Panc1 (cell line): ENCODE data around the gene OR4K17. TPM values are rescaled to one million over a fixed set of nuclear protein-coding genes. Genes with fewer than 3 reads are reported as not detected.
A peak's percentile ranks its signal among the peaks of the same experiment; 100 is the strongest.
"Not testable (repeated sequence)": the region's sequence is repeated elsewhere in the genome, so short reads cannot be mapped to it uniquely, and the experiment has no call there.

ENCODE experiments used
- ATAC-seq: fragments of 200-7000 bp; cut with Tn5 transposase; 2 replicates; pipeline ENCODE4 v1.9.1; 2020; ENCODE audit warnings: mild to moderate bottlenecking, moderate library complexity
- BruUV-seq: library from RNA; stranded (reverse); fragments of 400-500 nt; replicated peaks from 2 replicates; lab custom pipeline; 2021; lab: Mats Ljungman, UMichigan
- CTCF ChIA-PET: fragments of 300-600 bp; sonication (Branson Sonifier 250); formaldehyde crosslinking; loops from one replicate; lab custom pipeline; 2022; ENCODE audit warnings: antibody characterized with exemption; lab: Charles Lee
- POLR2A ChIA-PET: fragments of 300-600 bp; sonication (Branson Sonifier 250); formaldehyde crosslinking; loops from one replicate; lab custom pipeline; 2022; ENCODE audit warnings: antibody characterized with exemption; lab: Charles Lee
- DNase-seq: peaks from one replicate; pipeline ENCODE4 v3.0.0-alpha.2; 2010; ENCODE audit warnings: low read depth, low spot score
- H3K27ac ChIP-seq: 2 replicates; pipeline ENCODE4 v1.5.1; 2011; ENCODE audit warnings: mild to moderate bottlenecking, low read length, inconsistent platforms
- H3K27me3 ChIP-seq: fragments of 200-500 bp; sonication (Bioruptor generic); 2 replicates; pipeline ENCODE4 v1.6.0; 2014; ENCODE audit warnings: low read length, inconsistent platforms; ENCODE audit not compliant: control insufficient read depth, insufficient read depth
- H3K36me3 ChIP-seq: fragments of 200-500 bp; sonication (Bioruptor generic); 2 replicates; pipeline ENCODE4 v1.5.1; 2014; ENCODE audit warnings: inconsistent platforms, mild to moderate bottlenecking, low read length, moderate library complexity; ENCODE audit not compliant: control insufficient read depth, insufficient read depth
- H3K4me1 ChIP-seq: 2 replicates; pipeline ENCODE4 v1.5.1; 2011; ENCODE audit warnings: inconsistent platforms, mild to moderate bottlenecking, low read length, moderate library complexity; ENCODE audit not compliant: control insufficient read depth, insufficient read depth
- H3K4me3 ChIP-seq, 2 experiments: 2 replicates each; pipeline ENCODE4 v1.5.1; 2011 to 2012; ENCODE audit warnings: low read depth in 2 of 2, low read length in 2 of 2, mild to moderate bottlenecking in 2 of 2, inconsistent platforms in 1 of 2, moderate library complexity in 1 of 2
- H3K9me3 ChIP-seq: fragments of 200-500 bp; sonication (Bioruptor generic); 2 replicates; pipeline ENCODE4 v1.5.1; 2014; ENCODE audit warnings: low read depth, mild to moderate bottlenecking, inconsistent platforms, low read length, moderate library complexity; ENCODE audit not compliant: control insufficient read depth, insufficient read depth
- POLR2AphosphoS5 ChIP-seq: IDR thresholded peaks from 2 replicates; pipeline ENCODE4 v1.6.1; 2012; ENCODE audit warnings: mild to moderate bottlenecking, low read depth, low read length, moderate library complexity
- SIN3A ChIP-seq: IDR thresholded peaks from 2 replicates; pipeline ENCODE4 v1.6.1; 2012; ENCODE audit warnings: low read depth, mild to moderate bottlenecking, low read length, moderate library complexity, borderline replicate concordance; ENCODE audit not compliant: insufficient read depth
- in situ Hi-C: cut with HindIII; loops from 2 replicates; pipeline ENCODE4 v1.10.0; 2016; ENCODE audit warnings: low sequenced_read_pairs, low pct_unique_long_range_greater_than_20kb
- intact Hi-C: fragments of 100-400 bp; cut with micrococcal nuclease; formaldehyde crosslinking; loops from one replicate; pipeline ENCODE4 v1.10.0; 2022; ENCODE audit not compliant: unreplicated experiment
- total RNA-seq: library from RNA; stranded (reverse); gene quantifications from one replicate; pipeline ENCODE4 v1.2.1, GENCODE V29; 2021; ENCODE audit not compliant: unreplicated experiment

The OR4K17 gene
- total RNA-seq, 1 experiment from 2014 or later = not detected

DNA sequence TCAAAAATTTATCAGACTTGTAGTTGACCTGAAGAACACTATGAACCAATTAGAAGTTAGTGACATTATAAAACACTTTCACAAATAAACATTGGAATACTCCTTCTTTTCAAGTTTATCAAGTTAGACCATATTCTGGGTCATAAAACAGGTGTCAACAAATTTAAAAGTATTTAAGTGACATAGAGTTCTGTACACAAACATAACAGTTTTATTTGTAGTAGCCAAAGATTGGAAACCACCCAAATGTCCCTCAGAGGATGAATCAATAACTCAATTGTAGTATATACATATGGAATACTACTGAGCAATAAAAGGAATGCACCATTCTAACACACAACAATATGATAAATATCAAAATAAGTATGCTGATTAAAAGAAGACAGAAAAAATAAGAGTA lies 56.6 kb downstream of the OR4K17 start:
- no TSS peak for BruUV-seq
- no peak for DNase-seq
- intact Hi-C loops = no loop called here

DNA sequence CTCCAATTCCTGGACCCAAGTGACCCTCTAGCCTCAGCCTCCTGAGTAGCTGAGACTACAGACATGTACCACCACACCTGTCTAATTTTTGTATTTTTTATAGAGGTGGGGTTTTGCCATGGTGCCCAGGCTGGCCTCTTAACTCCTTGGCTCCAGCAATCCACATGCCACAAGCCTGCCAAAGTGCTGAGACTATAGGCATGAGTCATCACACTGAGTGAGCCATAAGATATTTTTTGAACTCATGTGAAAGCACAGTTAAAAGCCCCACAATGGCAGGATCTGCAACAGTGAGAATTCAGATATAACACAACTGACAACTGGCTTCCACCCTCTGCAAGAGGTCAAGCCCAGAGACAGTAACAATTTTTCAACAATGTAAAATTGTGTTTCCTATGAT lies 59.3 kb downstream of the OR4K17 start:
- H3K27me3 ChIP-seq, intact Hi-C loops, H3K4me1 ChIP-seq, BruUV-seq, H3K36me3 ChIP-seq, POLR2A ChIA-PET, in situ Hi-C loops, H3K9me3 ChIP-seq, H3K27ac ChIP-seq, H3K4me3 ChIP-seq: not testable (repeated sequence)
- peak; percentile 53; the same call in 1 of the 2 replicates for ATAC-seq
- CTCF ChIA-PET = interaction anchor here (0.6 kb wide), 1 partner anchor 98 kb away, joined by 11 read pairs; no protein-coding TSS in a partner anchor
- peak; percentile 7 for DNase-seq

More for the DNA sequence above, 56.6 kb downstream of the OR4K17 start:
- Histone ChIP-seq H3K9me3 (no peaks in the 10 kb centered on the region), H3K27me3 (no peaks in the 10 kb centered on the region), H3K4me3 (no peak overlapping the region), H3K36me3 (no peaks in the 10 kb centered on the region), H3K4me1 (no peaks in the 10 kb centered on the region), H3K27ac (no peak overlapping the region)
- in situ Hi-C loops = no loop called here
- ChIA-PET POLR2A (no interaction called here), CTCF (no interaction called here)
- TF ChIP-seq POLR2AphosphoS5 (no peak), SIN3A (no peak)
- no peak for ATAC-seq

Other genes with a start within 250 kb of the OR4K17 start
- not detected for gene OR4K2, start 235.6 kb upstream of the OR4K17 start, total RNA-seq
- gene OR4K5, start 190.1 kb upstream of the OR4K17 start, total RNA-seq = not detected
- not detected for gene OR4K1, start 179.8 kb upstream of the OR4K17 start, total RNA-seq
- gene OR4K15, start 135.1 kb upstream of the OR4K17 start, total RNA-seq = not detected
- not detected for gene OR4Q2, start 108.6 kb upstream of the OR4K17 start, total RNA-seq
- not detected for gene OR4K14, start 91.4 kb upstream of the OR4K17 start, total RNA-seq
- not detected for gene OR4K13, start 74.7 kb upstream of the OR4K17 start, total RNA-seq
- gene OR4L1, start 50.7 kb upstream of the OR4K17 start, total RNA-seq = not detected
- gene OR4N5, start 28.1 kb downstream of the OR4K17 start, total RNA-seq = not detected
- not detected for gene OR11G2, start 80.2 kb downstream of the OR4K17 start, total RNA-seq
- not detected for gene OR11H6, start 113.0 kb downstream of the OR4K17 start, total RNA-seq
- not detected for gene OR11H7, start 118.2 kb downstream of the OR4K17 start, total RNA-seq
- gene OR11H4, start 128.5 kb downstream of the OR4K17 start, total RNA-seq = not detected
- gene TTC5, start 195.2 kb downstream of the OR4K17 start, total RNA-seq = 10.0 TPM
- gene CCNB1IP1, start 222.5 kb downstream of the OR4K17 start, total RNA-seq = 20.3 TPM
- 26.6 TPM for gene PARP2, start 232.9 kb downstream of the OR4K17 start, total RNA-seq